ENCODE measurements around the gene PLB1.

The PLB1 gene

GRCh38 chr2:28607730-28608499 is 112.1 kb downstream of the PLB1 start:
- DNase-seq: no peak

DNA sequence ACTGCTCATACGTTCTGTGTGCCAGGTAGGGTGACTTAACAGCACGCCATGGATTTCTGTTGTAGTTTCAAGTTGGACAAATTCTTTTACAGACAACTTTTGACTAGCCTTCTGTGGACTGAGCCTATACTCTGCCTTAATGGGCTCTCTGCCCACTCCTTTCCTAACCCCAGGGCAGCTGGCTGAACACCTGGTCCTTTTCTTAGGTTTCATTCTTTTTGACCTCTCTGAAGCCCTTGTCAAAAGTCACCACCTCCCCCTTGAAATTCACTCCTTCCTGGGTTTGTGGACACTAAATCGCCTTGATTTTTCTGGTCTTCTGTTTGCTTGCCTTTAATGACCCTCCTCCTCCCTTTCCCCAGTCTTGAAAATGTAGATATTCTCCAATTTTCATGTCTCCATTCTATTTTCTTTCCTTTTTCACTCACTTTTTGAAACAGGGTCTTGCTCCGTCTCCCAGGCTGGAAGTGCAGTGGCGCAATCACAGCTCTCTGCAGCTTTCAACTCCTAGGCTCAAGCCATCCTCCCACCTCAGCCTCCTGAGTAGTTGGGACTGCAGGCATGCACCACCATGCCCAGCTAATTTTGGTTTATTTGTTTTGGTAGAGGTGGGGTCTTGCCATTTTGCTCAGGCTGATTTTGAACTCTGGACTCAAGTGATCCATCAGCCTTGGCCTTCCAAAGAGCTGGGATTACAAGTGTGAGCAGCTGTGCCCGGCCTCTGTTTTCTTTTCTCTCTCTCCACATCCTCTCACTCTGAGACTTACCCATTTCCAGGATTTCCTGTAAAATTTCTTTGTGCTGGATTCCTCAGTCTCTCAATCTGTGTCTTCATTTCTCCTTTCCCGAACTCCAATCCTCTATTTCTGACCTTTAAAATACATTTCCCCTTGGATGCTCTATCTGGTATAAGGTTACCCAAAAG is 112.9 kb downstream of the PLB1 start:
- no peak for DNase-seq

DNA sequence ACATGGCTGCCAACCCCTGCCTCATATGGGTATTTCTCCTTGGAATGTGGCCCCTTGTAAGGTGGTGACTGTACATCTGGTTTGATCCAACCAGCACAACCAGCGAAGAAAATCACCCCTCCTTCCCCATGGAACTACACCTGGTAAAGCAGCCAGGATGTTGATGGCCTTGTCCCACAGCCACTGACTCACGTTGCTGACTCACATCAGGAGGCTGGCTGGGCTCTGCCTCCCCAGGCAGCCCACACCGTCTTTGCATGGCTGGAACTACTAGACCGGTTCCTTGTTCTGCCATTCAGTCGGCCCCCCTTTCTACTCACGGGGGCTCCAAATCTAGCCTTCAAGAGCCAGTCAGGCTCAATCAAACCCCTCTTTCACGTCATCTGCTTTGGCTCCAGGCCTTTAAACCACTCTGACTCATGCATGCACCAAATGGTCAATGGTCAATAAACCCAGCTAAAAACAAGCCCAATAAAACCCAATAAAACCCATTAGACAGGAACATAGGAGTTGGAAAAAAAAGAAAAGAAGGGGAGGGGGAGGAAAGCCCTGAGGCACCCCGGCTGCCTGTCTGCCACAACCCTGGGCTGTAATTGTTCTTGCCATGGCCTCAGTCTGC is 114.8 kb downstream of the PLB1 start:
- DNase-seq: peak in 13 of 56 donors; percentile 2 to 31 (median 15)

DNA sequence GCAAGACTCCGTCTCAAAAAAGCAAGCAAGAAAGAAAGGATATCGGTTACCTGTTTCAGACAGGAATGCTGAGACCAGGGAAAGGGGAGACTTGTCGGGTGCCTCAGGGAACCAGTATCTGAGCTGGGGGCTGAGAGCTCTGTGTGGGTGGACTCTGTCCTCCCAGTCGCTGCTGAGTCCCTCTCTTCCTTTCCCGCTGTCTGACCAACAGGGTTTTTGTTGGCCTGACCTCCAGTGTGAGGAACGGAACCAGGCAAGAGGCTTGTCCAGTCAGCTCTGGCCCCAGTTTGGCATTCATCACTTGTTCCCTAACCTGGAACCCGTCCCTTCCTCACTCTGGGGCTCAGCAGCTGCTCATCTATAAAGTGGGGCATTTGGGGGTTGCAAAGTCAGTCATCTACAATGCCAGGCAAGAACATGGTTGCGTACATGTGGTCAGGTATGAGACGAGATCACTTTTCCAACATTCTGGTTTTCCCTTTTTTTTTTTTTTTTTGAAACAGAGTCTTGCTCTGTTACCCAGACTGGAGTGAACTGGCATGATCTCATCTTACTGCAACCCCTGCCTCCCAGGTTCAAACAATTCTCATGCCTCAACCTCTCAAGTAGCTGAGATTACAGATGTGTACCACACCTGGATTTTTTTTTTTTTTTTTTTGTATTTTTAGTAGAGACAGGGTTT is 116.4 kb downstream of the PLB1 start:
- DNase-seq: no peak

GRCh38 chr2:28613186-28613585 is 117.3 kb downstream of the PLB1 start:
- no peak for DNase-seq

- DNase-seq: no peak
Observed at GRCh38 chr2:28613633-28614501, 118.0 kb downstream of the PLB1 start.

DNA sequence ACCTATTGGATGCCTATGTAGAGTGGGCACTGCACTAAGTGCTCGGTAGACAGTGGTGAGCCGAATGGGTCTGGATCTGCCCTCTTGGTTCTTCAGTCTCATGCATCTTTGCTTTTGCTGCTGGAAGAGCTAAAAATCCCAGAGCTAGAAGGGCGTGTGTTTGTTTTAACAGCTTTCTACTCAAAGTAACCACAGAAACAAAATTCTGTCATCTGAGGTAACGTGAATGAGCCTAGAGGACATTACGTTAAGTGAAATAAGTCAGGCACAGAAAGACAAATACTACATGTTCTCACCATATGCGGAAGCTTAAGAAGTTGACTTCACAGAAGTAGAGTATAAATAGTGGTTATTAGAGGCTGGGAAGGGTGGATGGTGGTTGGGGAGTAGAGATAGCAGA is 119.8 kb downstream of the PLB1 start:
- DNase-seq: no peak

DNA sequence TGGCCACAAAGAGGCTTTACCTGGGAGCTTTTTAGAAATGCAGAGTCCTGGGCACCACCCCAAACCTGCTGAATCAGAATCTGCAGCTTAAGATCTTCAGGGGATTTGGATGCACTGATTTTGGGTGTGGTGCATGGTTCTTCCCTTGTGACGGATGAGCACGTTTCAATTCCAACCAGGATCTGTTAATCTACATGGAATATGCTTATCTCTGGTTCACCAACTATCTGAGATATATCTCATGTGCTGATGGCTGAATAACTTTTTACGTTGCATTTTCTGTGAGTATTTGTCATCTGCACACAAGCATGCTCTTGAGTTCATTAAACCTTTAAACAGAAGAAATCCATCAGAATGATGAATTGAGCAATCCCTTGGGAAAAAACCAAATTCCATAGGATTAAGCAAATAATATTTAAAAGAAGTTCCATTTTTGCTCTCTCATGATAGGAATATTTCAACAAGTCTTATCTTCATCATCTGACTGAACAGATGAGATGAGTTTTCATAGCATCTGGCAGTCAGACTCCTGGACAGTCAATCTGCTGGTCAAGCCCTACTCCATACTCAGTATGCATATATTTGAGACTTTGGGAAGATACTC is 120.6 kb downstream of the PLB1 start:
- no peak for DNase-seq

- no peak for DNase-seq
Observed at GRCh38 chr2:28617502-28618184, 121.8 kb downstream of the PLB1 start.

DNA sequence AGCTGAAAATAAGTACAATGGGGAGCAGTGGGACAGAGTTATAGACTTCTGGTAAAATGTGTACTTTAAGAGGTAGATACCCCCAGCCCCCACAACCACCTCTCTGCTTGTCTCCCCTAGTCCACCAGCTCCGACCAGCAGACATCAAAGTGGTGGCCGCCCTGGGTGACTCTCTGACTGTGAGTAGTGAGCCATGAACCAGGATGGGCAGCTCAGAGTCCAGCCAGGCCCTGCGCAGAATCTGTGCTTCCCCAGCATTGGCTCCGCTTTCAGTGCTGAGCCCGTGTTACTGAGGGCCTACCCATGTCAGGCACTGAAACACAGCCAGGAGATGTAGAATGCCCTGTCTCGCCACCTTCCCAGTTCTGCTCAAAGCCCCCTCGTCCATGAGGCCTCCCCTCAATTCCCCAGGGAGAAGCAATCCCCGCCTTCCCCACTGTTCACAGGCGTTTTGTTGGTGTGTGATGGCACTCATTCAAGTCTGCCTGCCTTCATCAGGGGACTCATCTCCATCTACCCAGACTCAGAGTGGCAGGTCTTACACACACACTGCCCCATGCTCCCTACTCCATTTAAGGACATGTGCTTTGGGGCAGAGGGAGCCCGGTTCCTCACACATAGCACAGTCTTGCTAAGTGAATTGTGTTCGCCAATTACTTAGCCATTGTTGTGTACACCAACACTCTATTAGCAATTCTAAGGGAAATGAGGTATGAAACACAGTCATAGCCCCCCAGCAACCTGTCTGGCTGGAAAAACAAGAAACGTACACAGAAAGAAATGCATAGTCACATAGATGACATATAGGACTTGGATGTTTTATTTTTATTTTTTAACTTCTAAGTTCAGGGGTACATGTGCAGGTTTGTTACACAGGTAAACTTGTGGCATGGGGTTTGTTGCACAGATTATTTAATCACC is 122.6 kb downstream of the PLB1 start:
- no peak for DNase-seq

DNA sequence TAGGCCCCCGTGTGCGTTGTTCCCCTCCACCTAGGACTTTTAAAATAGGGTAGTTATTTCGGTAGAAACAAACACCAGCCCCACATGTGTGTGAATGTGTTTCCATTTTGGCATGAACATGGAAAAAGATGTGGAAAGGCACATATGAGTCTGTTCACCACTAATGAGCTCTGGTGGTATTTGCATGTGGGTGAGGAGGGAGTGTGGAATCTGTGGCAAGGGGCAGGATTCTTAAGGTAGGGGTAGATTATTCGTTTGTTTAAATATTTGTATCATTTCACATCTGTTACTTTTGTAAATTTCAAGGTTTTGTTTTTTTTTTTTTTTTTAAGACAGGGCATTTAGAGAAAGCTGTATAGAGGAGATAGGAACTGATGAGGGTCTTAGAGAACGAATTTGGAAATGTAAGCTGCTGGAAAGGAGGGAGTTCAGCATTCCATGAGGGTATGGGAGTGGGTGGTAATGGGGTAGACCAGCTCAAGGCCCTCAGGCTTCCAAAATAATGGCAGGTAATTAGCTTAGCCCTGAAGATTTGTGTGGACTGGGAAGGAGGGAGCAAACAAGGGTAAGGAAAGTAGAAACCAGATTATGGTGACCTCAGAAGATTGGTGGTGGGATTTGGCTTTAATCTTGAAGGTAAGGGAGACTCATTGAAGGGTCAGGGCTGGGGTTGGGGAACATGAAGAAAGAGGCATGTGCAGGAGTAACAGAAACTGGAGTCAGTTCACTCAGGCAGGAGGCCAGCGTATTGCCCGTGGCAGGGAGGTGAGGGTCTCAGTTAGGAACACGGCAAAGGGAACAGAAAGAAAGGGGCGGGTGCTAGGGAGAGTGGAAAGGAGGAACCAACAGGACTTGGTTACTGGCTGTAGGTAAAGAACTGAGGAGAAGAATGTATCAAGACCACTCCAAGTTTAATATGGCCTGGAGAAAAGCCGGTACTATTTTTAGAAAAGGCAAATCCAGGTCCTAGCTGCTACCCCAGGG is 123.6 kb downstream of the PLB1 start:
- no peak for DNase-seq

DNA sequence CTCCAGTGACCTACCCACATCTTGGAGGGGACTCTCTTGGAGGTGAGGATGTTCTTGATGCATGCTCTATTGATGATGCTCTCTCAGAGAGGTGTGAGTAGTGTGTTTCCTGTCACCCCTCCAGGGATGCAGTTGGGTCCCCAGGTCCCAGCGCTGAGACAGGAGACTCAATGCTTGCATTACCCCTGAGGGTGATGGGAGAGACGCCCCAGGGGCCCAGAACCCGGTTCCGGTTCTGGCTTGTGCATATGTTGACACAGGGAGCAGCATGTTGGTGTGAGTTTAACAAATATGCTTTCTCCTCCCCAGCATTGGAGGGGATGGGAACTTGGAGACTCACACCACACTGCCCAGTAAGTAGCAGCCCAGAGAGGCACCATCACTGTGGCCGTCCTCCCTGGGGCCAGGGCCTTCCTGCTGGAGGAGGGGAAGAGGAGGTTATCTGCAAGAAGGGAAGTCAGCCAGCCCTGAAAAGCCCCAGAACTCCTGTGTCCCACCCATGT is 124.5 kb downstream of the PLB1 start:
- no peak for DNase-seq

DNA sequence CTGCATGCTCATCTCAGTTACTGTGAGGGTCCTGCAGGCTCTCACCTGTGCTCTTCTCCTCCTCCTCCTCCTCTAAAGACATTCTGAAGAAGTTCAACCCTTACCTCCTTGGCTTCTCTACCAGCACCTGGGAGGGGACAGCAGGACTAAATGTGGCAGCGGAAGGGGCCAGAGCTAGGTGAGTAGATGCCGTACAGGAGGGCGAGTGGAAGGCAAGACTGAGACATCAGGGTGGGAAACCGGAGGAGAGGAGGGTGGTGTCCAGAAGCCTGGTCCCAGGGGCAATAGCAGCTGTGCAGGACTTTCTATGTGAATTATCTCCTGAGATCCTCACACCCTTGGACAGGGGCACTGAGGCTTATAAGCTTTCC is 124.9 kb downstream of the PLB1 start:
- no peak for DNase-seq

GRCh38 chr2:28621172-28622100 is 125.6 kb downstream of the PLB1 start:
- peak in 50 of 56 donors; percentile 5 to 87 (median 48) for DNase-seq

DNA sequence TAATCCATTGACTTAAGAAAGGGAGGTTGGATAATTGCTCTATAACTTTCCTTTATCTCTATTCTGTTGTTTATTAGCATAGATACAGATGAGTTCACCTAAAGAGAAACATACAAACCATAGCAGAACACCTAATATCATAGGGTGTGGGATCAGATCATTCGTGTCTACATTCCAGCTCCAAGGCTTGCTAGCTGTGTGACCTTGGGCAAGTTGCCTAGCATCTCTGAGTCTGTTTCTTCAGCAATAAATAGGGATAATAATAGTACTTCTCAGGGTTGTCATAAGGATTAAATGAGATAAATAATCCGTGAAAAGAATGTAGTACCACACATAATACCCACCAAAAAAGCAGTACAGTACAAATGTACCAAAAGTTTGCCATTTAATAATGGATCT is 126.2 kb downstream of the PLB1 start:
- DNase-seq: no peak

Measured in nucleus accumbens (tissue), 56 donors.